ENCODE measurements around the gene PIMREG.

DNA sequence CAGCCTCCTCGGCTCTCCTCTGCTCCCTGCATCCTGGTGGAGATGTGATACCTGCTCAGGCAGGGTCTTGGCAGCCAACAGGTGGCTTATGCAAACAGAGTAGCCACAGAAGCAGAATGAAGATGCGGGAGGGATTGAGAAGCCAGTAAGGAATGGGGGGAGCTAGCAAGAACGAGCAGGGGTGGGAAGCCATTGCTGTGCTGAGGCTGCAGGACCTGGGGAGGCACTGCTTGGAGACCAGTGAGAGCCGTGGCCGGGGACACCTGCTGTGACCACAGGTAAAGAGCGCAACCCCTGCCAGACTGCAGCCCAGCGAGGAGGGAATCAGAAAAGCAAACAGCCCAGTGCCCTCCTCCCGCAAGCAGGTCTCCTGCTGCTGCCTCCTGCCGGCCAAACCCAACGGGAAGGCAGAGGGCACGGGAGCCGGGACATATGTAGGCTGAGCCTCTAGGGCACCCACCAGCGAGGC, 24.0 kb upstream of the PIMREG start:
- no peak for TF ChIP-seq POLR2A (IDR thresholded peaks at IDR 0.05)
- TF ChIP-seq, protein P1, sequence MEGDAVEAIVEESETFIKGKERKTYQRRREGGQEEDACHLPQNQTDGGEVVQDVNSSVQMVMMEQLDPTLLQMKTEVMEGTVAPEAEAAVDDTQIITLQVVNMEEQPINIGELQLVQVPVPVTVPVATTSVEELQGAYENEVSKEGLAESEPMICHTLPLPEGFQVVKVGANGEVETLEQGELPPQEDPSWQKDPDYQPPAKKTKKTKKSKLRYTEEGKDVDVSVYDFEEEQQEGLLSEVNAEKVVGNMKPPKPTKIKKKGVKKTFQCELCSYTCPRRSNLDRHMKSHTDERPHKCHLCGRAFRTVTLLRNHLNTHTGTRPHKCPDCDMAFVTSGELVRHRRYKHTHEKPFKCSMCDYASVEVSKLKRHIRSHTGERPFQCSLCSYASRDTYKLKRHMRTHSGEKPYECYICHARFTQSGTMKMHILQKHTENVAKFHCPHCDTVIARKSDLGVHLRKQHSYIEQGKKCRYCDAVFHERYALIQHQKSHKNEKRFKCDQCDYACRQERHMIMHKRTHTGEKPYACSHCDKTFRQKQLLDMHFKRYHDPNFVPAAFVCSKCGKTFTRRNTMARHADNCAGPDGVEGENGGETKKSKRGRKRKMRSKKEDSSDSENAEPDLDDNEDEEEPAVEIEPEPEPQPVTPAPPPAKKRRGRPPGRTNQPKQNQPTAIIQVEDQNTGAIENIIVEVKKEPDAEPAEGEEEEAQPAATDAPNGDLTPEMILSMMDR (IDR thresholded peaks at IDR 0.05): no peak
